GM18867 (cell line): ENCODE data around the gene WNK2.

Experiments
- ATAC-seq: cut with Tn5 transposase; IDR thresholded peaks from one replicate; pipeline ENCODE4 v1.9.1; 2021; ENCODE audit warnings: mild to moderate bottlenecking, moderate library complexity; ENCODE audit not compliant: unreplicated experiment

Gene WNK2

DNA sequence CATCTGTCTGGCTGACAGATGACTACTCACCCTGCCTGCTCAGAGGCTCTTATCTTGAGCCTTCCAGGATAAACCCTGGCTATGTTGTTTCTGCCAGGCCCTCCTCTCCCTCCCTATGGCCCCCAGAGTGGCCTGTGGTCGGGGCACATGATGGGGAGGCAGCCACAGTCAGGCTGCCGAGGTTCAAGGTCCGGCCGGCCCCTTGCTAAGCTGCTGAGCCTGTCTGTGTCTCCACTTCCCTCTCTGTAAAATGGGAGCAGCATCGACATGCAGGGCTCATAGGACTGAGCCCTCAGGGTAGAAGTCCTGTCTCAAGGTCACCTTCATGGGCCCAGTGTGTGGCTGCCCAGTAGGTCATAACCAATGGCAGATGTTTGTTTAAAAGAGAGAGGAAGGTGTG, 28.5 kb downstream of the WNK2 start:
- ATAC-seq, result no peak

DNA sequence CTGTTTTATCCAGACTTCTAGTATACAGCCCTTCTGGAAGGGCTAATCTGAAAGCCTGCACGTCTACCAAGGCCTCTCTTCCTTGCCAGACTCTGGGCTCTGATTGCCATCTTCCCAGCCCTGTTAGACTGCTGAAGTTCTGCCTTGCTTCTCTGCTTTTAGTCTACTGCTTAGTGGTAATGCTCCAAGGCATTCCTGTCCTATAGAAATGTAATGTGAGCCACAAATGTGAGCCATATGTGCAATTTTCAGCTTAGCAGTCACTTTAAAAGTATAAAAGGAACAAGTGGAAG, 32.1 kb downstream of the WNK2 start:
- no peak for ATAC-seq

- no peak for ATAC-seq
Measured at GRCh38 chr9:93217706-93218105, 33.8 kb downstream of the WNK2 start.

DNA sequence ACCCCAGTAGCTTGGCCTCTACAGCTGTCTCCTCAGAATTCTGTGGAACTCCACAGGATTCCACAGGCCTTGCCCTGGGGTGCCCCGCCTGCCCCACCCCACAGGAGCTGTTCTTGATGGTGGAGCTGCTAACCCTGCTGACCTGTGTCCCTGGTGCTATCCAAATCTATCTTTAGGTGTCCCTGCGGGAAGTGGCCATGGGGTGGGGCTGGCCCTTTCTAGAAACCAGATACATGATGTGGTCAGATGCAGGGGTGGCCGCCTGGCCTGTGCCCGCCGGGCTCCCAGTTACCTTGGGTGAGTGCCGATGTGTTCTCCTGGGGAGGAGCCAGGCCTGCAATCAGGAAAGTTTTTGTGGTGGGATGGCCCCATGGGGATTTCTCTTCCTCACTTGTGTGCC, 34.2 kb downstream of the WNK2 start:
- ATAC-seq, result no peak

DNA sequence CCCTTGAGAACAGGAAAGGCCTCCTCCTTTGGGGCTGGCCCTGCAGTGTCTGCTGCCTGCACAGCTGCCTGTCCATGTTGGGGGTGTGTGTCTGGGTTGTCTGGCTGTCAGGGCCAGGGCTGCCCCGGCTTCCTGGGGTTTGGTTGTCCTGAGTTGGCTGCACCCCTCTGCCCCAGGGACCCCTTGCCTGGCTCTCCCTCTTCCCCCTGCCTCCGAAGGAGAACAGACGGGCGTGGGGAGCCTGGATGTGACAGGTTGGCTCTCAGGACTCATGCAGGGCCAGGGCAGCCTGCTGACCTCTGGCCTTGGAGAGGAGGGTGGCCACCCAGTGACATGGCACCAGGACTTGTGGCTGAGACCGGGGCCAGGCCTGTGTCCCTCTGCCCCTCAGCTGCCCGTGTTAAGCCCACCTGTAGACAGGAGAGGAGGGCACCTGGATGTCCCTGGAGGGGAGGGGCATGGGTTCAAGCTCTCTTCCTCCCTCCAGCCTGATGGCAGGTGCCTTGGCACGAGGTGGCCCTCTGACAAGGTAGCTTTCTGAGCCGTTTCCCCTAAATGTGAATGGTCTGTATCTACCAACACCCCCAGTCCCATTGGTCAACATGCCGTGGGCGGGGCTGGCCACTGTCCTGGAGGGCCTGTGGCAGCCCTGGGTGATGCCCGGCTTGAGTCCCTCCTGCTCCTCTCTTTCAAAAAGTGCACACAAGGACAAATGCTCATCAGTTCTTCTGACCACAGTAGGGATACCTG, 34.9 kb downstream of the WNK2 start:
- no peak for ATAC-seq

- ATAC-seq, result no peak
Measured at GRCh38 chr9:93219692-93220091, 35.8 kb downstream of the WNK2 start.

- ATAC-seq, result no peak
Measured at GRCh38 chr9:93220627-93221026, 36.7 kb downstream of the WNK2 start.

DNA sequence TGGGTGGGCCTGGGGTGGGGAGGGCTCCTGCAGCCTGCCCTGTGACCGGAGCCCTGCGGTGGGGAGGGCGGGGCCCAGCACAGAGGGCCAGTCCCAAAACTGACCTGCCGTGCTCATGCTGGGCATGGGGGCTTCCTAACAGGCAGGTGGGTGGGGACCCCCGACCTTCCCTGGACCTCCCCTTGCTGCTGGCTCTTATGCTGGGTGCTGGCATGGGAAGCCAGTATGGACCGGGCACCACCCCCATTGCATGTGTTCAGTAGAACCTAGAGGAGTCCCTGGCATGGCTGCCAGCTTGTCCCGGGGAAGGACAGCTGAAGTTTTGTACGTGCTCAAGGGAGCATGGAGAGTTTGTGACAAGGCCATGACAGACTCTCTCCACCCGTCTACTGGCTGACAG, 37.1 kb downstream of the WNK2 start:
- no peak for ATAC-seq

DNA sequence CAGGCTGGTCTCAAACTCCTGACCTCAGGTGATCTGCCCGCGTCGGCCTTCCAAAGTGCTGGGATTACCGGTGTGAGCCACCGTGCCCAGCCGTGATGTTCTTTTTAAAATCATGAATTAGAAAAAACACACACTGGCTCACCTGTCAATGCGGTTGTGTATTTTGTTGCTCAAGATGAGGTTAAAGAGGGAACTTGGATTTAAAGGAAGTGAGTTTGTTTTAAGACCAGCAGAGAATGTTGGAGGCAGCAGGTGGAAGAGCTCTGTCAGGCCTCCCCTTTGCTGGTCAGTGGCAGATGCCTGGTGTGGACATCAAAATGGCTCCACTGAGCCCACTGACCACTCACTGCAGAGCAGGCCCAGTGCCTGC, 38.9 kb downstream of the WNK2 start:
- no peak for ATAC-seq

GRCh38 chr9:93223260-93224180, 39.6 kb downstream of the WNK2 start:
- ATAC-seq, result no peak

- no peak for ATAC-seq
Measured at GRCh38 chr9:93224591-93224990, 40.7 kb downstream of the WNK2 start.

- no peak for ATAC-seq
Measured at GRCh38 chr9:93225417-93225816, 41.5 kb downstream of the WNK2 start.

DNA sequence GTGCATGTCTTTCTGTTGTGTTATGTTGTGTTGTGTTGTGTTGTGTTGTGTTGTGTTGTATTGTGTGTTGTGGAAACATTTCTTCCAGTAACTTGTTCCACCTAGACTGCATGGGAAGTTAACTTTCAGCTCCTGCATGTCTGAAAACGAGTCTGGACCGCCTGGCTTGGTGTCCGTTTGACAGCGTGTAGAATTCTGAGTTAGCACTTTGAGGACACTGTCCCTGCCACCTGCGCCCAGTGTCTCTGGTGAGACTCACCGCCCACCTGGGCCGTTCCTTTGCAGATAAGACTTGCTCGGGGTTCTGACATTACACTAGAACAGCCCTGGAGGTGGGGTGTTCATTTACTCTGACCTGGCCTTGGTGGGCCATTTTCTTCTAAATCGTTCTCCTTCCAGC, 42.0 kb downstream of the WNK2 start:
- no peak for ATAC-seq

GRCh38 chr9:93226819-93227218, 42.9 kb downstream of the WNK2 start:
- no peak for ATAC-seq

DNA sequence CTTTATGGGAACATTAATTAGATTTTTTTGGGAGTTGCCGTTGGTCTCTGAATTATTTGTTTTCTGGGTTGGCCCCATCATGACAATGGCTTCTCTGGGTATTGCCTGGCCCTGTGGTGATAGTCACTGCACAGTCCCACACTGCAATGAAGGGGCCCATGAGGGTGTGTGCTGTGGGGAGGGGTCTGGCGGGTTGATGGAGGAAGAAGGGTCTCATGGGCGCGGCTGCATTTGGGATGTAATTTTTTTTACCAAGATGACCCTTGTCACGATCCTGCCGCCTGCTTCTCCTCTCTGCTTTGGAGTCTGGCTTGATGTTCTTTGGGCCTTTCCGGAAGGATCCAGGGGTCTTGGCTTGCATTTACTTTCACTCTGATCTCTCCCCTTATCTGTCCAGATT, 44.1 kb downstream of the WNK2 start:
- no peak for ATAC-seq

DNA sequence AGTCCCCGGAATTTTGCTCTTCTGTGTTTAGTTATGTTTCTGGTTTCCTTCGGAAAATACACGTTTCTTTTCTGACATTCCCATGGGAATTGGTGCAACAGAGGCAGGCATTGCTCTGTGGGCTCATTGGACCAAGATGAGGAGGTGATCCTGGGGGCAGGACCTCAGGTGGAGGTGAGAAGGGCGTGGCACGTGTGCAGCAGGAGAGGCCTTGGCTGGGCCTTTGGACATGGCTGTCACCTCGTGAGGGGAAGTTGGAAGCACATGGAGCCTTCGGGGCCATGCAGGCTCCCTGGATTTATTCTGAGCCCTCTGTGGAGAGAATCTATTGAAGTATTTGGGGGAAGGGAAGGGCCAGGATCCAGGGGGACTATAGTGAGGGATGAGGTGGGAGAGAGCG, 44.5 kb downstream of the WNK2 start:
- ATAC-seq, result no peak

DNA sequence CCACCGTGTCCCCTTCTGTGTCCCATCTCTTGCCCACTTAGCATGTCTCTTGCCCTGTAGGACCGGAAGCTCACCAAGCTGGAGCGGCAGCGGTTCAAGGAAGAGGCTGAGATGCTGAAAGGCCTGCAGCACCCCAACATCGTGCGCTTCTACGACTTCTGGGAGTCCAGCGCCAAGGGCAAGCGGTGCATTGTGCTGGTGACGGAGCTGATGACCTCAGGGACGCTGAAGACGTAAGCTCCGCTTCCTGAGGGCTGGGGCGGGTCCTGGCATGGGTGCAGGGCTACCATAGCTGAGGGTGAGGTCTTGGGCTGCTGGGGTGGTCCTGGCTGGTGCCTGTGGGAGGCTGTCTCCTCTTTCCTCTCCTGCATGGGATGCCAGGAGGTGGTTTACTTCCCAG, 45.7 kb downstream of the WNK2 start:
- ATAC-seq, result no peak

- ATAC-seq, result no peak
Measured at GRCh38 chr9:93230185-93230584, 46.2 kb downstream of the WNK2 start.

DNA sequence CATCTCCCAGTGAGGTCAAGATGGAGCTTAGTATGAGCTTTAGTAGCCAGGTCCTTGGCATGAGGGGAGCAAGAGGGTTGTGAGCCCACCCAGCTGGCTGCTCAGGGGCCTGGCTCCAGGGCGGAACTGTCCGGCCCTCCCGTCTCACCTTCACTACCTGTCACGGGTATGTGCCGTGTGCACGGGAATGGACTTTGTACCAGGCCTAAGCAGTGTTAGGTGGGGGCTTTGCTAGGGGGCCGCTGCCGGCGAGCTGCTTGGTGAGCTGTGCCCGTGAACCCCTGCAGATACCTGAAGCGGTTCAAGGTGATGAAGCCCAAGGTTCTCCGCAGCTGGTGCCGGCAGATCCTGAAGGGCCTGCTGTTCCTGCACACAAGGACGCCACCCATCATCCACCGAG, 46.7 kb downstream of the WNK2 start:
- no peak for ATAC-seq

DNA sequence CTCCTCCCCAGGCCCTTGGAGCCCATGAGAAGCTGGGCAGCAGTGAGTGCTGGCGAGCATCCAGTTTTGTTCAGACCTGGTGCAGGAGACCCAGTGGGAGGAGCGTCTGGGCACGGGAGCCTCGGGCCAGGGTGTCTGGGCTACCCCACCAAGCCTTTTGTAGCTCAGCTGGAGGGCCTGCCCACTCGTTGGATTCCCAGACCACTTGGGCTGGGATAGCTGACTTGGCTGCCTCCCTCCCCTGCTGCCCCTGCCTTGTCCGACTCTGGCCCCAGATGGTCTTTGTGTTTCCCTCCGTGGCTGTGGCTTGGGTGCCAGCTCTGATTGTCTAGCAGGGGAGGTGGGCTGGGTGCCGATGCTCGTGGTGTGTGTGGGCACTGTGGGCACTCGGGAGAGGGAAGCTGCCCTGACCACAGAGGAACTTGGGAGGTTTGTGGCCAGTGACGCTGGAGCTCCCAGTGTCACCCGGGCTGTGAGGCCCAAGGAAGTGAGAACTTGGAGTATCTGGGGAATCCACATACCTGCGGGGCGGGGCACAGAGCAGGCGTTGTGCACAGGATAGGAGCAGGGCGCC, 47.3 kb downstream of the WNK2 start:
- ATAC-seq, result no peak

DNA sequence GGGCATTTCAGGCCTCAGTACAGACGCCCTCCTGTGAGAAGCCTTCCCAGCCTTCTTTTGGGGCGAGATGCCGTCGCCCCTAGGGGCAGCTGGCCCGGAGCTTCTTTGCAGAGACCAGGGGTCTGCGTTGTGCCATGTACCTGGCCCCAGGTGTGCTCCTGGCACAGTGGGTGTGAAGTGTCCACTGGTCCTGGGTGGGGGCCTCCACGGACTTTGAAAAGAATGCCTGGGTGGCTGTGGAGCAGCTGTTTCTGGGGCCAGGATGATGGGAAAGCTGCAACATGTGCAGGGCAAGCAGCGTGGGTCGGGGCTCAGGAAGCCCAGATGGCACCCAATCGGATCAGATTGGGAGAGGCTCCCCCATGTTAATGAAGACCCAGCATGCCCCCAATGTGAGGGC, 47.8 kb downstream of the WNK2 start:
- ATAC-seq, result no peak

- no peak for ATAC-seq
Measured at GRCh38 chr9:93232388-93232960, 48.5 kb downstream of the WNK2 start.
